Measurements from ENCODE around the gene LYSMD4. TPM values are rescaled to one million over a fixed set of nuclear protein-coding genes. Genes with fewer than 3 reads are reported as not detected.

Gene LYSMD4
- total RNA-seq, 4 donors from 2014 or later = 6.5 to 26.8 (median 13.3) TPM

DNA sequence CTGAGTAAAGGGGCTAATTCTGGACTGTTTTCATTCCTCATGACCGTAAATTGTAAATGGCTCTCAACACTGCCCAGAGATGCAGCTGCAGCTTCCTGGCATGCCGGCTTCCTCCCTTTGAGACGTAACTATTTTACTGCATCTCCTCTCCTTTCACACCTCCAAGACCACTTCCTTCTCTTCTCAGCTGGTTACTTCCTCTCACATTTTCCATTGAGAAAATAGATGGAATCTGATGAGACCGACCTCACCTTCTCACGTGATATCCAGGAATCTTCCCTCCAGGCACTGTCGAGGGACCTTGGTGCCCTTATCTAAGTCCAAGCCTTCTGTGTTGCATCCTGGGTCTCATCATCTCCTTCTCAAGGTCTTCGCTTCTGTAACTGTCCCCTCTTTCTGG is 12.7 kb downstream of the LYSMD4 start:
- no peak overlapping the region for H3K27ac ChIP-seq
- no peaks in the 10 kb centered on the region for H3K9me3 ChIP-seq
- H3K27me3 ChIP-seq = no peaks in the 10 kb centered on the region
- intact Hi-C loops (cut with DNase I; ENCODE audit: low total_unique reads) = no loop called here
- H3K4me1 ChIP-seq = peaks cover 0 to 6% of the 10 kb centered on the region in 2 donors
- DNase-seq = no peak
- H3K36me3 ChIP-seq = no peaks in the 10 kb centered on the region
- no peak overlapping the region for H3K4me3 ChIP-seq
- no peak for TF ChIP-seq CTCF (IDR thresholded peaks at IDR 0.05)
- TF ChIP-seq POLR2A (IDR thresholded peaks at IDR 0.05) = no peak

GRCh38 chr15:99719096-99719541 is 14.1 kb downstream of the LYSMD4 start:
- TF ChIP-seq POLR2A (IDR thresholded peaks at IDR 0.05) (no peak), CTCF (IDR thresholded peaks at IDR 0.05) (no peak)
- no peaks in the 10 kb centered on the region for H3K27me3 ChIP-seq
- no peak overlapping the region for H3K4me3 ChIP-seq
- H3K4me1 ChIP-seq = peaks cover 0 to 6% of the 10 kb centered on the region in 2 donors
- no peak for DNase-seq
- no peak overlapping the region for H3K27ac ChIP-seq
- H3K36me3 ChIP-seq = no peaks in the 10 kb centered on the region
- no peaks in the 10 kb centered on the region for H3K9me3 ChIP-seq
- intact Hi-C loops (cut with DNase I; ENCODE audit: low total_unique reads) = no loop called here

DNA sequence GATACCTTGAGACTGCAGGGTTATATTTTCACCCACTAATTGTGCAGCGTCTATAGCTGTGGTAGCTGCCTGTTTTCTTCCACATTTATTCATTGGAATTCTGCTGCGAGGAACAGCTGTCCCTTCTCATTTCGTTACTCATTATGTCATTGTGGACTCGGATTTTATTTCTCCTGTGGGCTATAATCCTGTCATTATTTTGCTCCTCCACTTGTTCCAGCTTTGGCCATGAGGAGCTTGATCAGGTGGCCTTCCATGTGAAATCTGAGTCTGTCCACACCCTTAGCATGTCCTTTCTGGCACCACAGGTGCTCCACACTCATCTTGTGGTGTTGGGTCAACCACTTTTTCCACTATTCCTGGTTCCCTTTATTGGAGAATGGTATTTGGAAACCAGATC is 14.8 kb downstream of the LYSMD4 start:
- no peak for TF ChIP-seq CTCF (IDR thresholded peaks at IDR 0.05)
- no peak for TF ChIP-seq POLR2A (IDR thresholded peaks at IDR 0.05)
- intact Hi-C loops (cut with DNase I; ENCODE audit: low total_unique reads) = no loop called here
- H3K4me1 ChIP-seq = peaks cover 0 to 6% of the 10 kb centered on the region in 2 donors
- H3K27me3 ChIP-seq = no peaks in the 10 kb centered on the region
- peak overlapping the region in 1 of 2 donors; percentile 77 for H3K27ac ChIP-seq
- H3K36me3 ChIP-seq = no peaks in the 10 kb centered on the region
- H3K4me3 ChIP-seq = no peak overlapping the region
- DNase-seq = no peak
- no peaks in the 10 kb centered on the region for H3K9me3 ChIP-seq

GRCh38 chr15:99717161-99718009 is 15.9 kb downstream of the LYSMD4 start:
- Histone ChIP-seq H3K4me3 (no peak overlapping the region), H3K27ac (peak overlapping the region; percentile 68 to 77), H3K9me3 (no peaks in the 10 kb centered on the region), H3K36me3 (no peaks in the 10 kb centered on the region), H3K4me1 (peaks cover 0 to 6% of the 10 kb centered on the region in 2 donors), H3K27me3 (no peaks in the 10 kb centered on the region)
- intact Hi-C loops (cut with DNase I; ENCODE audit: low total_unique reads) = no loop called here
- TF ChIP-seq POLR2A (IDR thresholded peaks at IDR 0.05) = no peak
- TF ChIP-seq CTCF (IDR thresholded peaks at IDR 0.05) = no peak
- no peak for DNase-seq

GRCh38 chr15:99716540-99717095 is 16.6 kb downstream of the LYSMD4 start:
- no peak for DNase-seq
- Histone ChIP-seq H3K36me3 (no peaks in the 10 kb centered on the region), H3K4me3 (no peak overlapping the region), H3K27me3 (no peaks in the 10 kb centered on the region), H3K4me1 (peaks cover 1 to 6% of the 10 kb centered on the region in 2 donors), H3K27ac (peak overlapping the region; percentile 68 to 77), H3K9me3 (no peaks in the 10 kb centered on the region)
- intact Hi-C loops (cut with DNase I; ENCODE audit: low total_unique reads) = no loop called here
- no peak for TF ChIP-seq POLR2A (IDR thresholded peaks at IDR 0.05)
- no peak for TF ChIP-seq CTCF (IDR thresholded peaks at IDR 0.05)

Measured in uterus (tissue), 4 donors.